Pericardium fibroblast (primary cell): Measurements from ENCODE around the gene CYFIP2. TPM values are rescaled to one million over a fixed set of nuclear protein-coding genes. Genes with fewer than 3 reads are reported as not detected.

Experiments used
- total RNA-seq: library from RNA; depleted of rRNA; stranded (reverse); fragments of >200 nt; gene quantifications from 2 replicates; pipeline ENCODE4 v1.2.3, GENCODE V29; 2015

The CYFIP2 gene
- total RNA-seq = 0.12 and 0.94 TPM in 2 replicates

DNA sequence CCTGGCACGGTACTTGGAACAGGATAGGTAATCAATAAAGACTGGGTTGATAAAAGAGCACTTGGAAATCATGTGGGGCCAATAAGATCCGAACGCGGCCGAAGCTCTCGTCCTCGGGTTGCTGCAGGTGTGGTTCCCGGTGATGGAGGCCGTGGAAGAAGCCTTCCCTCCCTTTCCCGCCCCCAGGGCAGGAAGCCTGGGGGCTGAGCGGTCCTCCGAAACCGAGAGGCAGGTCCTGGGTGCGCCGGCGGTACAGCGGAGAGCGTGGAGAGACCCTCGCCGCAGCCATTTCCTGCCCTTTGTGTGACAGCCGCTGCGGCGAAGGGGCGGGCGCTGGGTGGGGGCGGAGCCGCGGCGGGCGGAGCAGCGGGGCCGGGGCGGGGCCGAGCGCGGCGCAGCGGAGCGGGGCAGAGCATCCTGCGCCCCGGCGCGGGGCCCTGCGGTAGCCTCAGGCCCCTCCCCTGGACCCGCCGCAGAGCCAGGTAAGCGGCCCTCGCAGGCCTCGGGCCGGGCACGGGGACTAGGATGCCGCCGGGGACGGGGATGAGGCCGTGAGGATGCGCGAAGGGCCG, at the start of gene CYFIP2:
Gene CYFIP2 (plus strand): TSS at position 410 of the 572 bp plus-strand sequence. CDS start 19,239 bp downstream, outside the sequence.

Other genes with a start within 250 kb of the CYFIP2 start
- gene HAVCR1, start 207.0 kb upstream of the CYFIP2 start, total RNA-seq = not detected in 2 replicates
- not detected in 2 replicates for gene HAVCR2, start 157.1 kb upstream of the CYFIP2 start, total RNA-seq
- 2.6 and 4.0 TPM in 2 replicates for gene MED7, start 123.3 kb upstream of the CYFIP2 start, total RNA-seq
- not detected in 2 replicates for gene GARIN3, start 99.9 kb upstream of the CYFIP2 start, total RNA-seq
- under 0.01 TPM in 1 of 2 replicates, not detected in the other for gene ITK, start 85.3 kb upstream of the CYFIP2 start, total RNA-seq
- gene NIPAL4, start 194.1 kb downstream of the CYFIP2 start, total RNA-seq = 0.26 TPM in 1 of 2 replicates, not detected in the other